ENCODE measurements around the gene GFPT1.

- TF ChIP-seq, protein P1, sequence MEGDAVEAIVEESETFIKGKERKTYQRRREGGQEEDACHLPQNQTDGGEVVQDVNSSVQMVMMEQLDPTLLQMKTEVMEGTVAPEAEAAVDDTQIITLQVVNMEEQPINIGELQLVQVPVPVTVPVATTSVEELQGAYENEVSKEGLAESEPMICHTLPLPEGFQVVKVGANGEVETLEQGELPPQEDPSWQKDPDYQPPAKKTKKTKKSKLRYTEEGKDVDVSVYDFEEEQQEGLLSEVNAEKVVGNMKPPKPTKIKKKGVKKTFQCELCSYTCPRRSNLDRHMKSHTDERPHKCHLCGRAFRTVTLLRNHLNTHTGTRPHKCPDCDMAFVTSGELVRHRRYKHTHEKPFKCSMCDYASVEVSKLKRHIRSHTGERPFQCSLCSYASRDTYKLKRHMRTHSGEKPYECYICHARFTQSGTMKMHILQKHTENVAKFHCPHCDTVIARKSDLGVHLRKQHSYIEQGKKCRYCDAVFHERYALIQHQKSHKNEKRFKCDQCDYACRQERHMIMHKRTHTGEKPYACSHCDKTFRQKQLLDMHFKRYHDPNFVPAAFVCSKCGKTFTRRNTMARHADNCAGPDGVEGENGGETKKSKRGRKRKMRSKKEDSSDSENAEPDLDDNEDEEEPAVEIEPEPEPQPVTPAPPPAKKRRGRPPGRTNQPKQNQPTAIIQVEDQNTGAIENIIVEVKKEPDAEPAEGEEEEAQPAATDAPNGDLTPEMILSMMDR (IDR thresholded peaks at IDR 0.05): no peak
- TF ChIP-seq POLR2A (IDR thresholded peaks at IDR 0.05) (no peak), POLR2AphosphoS5 (IDR thresholded peaks at IDR 0.05) (no peak)
Observed at GRCh38 chr2:69296421-69296820, 90.6 kb downstream of the GFPT1 start.
